ENCODE measurements around the gene ARSB. TPM values are rescaled to one million over a fixed set of nuclear protein-coding genes. Genes with fewer than 3 reads are reported as not detected.

Gene ARSB
- total and polyA plus RNA-seq, 2 donors (not counting 1 experiment from before 2014, with no cell fraction given), result 10.1 to 27.7 TPM

DNA sequence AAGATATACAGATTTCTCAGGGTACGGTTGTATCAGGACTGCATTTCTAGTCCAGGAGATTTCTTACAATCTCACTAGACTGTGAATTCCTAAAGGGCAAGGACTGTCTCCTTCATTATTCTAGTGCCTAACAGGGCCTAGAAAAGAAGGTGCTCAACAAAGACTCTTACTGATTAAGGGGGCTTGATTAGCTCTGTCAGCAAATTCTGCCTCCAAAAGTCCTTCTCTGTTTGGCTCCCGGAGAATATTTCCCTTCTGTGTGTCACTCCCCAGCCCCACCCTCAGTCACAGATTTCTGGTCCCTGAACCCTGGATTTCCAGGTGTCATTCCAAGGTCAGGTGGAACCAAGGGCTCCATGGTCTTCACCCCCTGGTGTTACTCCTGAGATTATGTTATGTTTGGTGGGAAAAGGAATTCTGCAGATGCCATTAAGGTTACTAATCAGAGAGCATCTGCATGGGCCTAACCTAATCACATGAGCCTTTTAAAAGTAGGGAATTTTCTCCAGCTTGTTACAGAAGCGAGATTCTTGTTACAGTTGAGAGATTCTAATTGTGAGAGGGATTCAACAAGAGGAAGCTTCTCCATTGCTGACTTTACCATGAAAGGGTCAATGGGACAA, 168.9 kb downstream of the ARSB start:
- no peaks in the 10 kb centered on the region for H3K36me3 ChIP-seq (ENCODE audit: control insufficient read depth, insufficient read depth, low read length)
- peak in 1 of 2 donors; percentile 50 for DNase-seq (ENCODE audit: low read depth in 2 of 2)
- no peak overlapping the region for H3K9ac ChIP-seq (ENCODE audit: insufficient read depth, low read length)
- H3K4me1 ChIP-seq (ENCODE audit: control insufficient read depth, extremely low read depth, insufficient read depth, low read length), result no peaks in the 10 kb centered on the region
- no peak for TF ChIP-seq CTCF (conservative IDR thresholded peaks at IDR 0.05 in 1 of 2, IDR thresholded peaks at IDR 0.05 in 1 of 2; ENCODE audit: low read depth in 1 of 2, low read length in 2 of 2)
- no peak for TF ChIP-seq EZH2 (IDR thresholded peaks at IDR 0.05; ENCODE audit: low read length, missing control alignments)
- H4K20me1 ChIP-seq (ENCODE audit: control insufficient read depth, extremely low read depth, insufficient read depth, low read length), result no peaks in the 10 kb centered on the region
- H3K4me2 ChIP-seq (ENCODE audit: extremely low read depth, insufficient read depth, low read length), result no peak overlapping the region
- H3K4me3 ChIP-seq (replicated peaks in 1 of 4; ENCODE audit: control extremely low read depth in 1 of 4, insufficient read depth in 1 of 4, low read depth in 3 of 4, low read length in 4 of 4), result no peak overlapping the region
- H3K27ac ChIP-seq (ENCODE audit: insufficient read depth, low read length), result no peak overlapping the region
- no peaks in the 10 kb centered on the region for H3K79me2 ChIP-seq (ENCODE audit: control insufficient read depth, insufficient read depth, low read length)
- no peak overlapping the region for H2AFZ ChIP-seq (ENCODE audit: low read length)
- H3K9me3 ChIP-seq (ENCODE audit: control insufficient read depth, insufficient read depth, low read depth, low read length), result no peaks in the 10 kb centered on the region
- no peaks in the 10 kb centered on the region for H3K27me3 ChIP-seq (ENCODE audit: control insufficient read depth, insufficient read depth, low read length)

GRCh38 chr5:78813906-78814530, 171.1 kb downstream of the ARSB start:
- Histone ChIP-seq H3K9me3 (ENCODE audit: control insufficient read depth, insufficient read depth, low read depth, low read length) (no peaks in the 10 kb centered on the region), H3K79me2 (ENCODE audit: control insufficient read depth, insufficient read depth, low read length) (no peaks in the 10 kb centered on the region), H3K9ac (ENCODE audit: insufficient read depth, low read length) (no peak overlapping the region), H4K20me1 (ENCODE audit: control insufficient read depth, extremely low read depth, insufficient read depth, low read length) (no peaks in the 10 kb centered on the region), H3K36me3 (ENCODE audit: control insufficient read depth, insufficient read depth, low read length) (no peaks in the 10 kb centered on the region), H3K4me3 (replicated peaks in 1 of 4; ENCODE audit: control extremely low read depth in 1 of 4, insufficient read depth in 1 of 4, low read depth in 3 of 4, low read length in 4 of 4) (no peak overlapping the region), H3K27me3 (ENCODE audit: control insufficient read depth, insufficient read depth, low read length) (no peaks in the 10 kb centered on the region), H2AFZ (ENCODE audit: low read length) (no peak overlapping the region), H3K27ac (ENCODE audit: insufficient read depth, low read length) (no peak overlapping the region), H3K4me2 (ENCODE audit: extremely low read depth, insufficient read depth, low read length) (no peak overlapping the region), H3K4me1 (ENCODE audit: control insufficient read depth, extremely low read depth, insufficient read depth, low read length) (no peaks in the 10 kb centered on the region)
- TF ChIP-seq CTCF (conservative IDR thresholded peaks at IDR 0.05 in 1 of 2, IDR thresholded peaks at IDR 0.05 in 1 of 2; ENCODE audit: low read depth in 1 of 2, low read length in 2 of 2) (no peak), EZH2 (IDR thresholded peaks at IDR 0.05; ENCODE audit: low read length, missing control alignments) (no peak)
- DNase-seq (ENCODE audit: low read depth in 2 of 2), result peak; percentile 41 to 45

GRCh38 chr5:78813286-78813685, 171.8 kb downstream of the ARSB start:
- H3K27ac ChIP-seq (ENCODE audit: insufficient read depth, low read length), result no peak overlapping the region
- no peak for TF ChIP-seq EZH2 (IDR thresholded peaks at IDR 0.05; ENCODE audit: low read length, missing control alignments)
- TF ChIP-seq CTCF (conservative IDR thresholded peaks at IDR 0.05 in 1 of 2, IDR thresholded peaks at IDR 0.05 in 1 of 2; ENCODE audit: low read depth in 1 of 2, low read length in 2 of 2), result no peak
- H3K36me3 ChIP-seq (ENCODE audit: control insufficient read depth, insufficient read depth, low read length), result no peaks in the 10 kb centered on the region
- no peak overlapping the region for H3K4me2 ChIP-seq (ENCODE audit: extremely low read depth, insufficient read depth, low read length)
- no peaks in the 10 kb centered on the region for H3K27me3 ChIP-seq (ENCODE audit: control insufficient read depth, insufficient read depth, low read length)
- no peaks in the 10 kb centered on the region for H3K9me3 ChIP-seq (ENCODE audit: control insufficient read depth, insufficient read depth, low read depth, low read length)
- no peak overlapping the region for H2AFZ ChIP-seq (ENCODE audit: low read length)
- no peak for DNase-seq (ENCODE audit: low read depth in 2 of 2)
- H3K79me2 ChIP-seq (ENCODE audit: control insufficient read depth, insufficient read depth, low read length), result no peaks in the 10 kb centered on the region
- no peak overlapping the region for H3K4me3 ChIP-seq (replicated peaks in 1 of 4; ENCODE audit: control extremely low read depth in 1 of 4, insufficient read depth in 1 of 4, low read depth in 3 of 4, low read length in 4 of 4)
- H3K4me1 ChIP-seq (ENCODE audit: control insufficient read depth, extremely low read depth, insufficient read depth, low read length), result no peaks in the 10 kb centered on the region
- no peak overlapping the region for H3K9ac ChIP-seq (ENCODE audit: insufficient read depth, low read length)
- no peaks in the 10 kb centered on the region for H4K20me1 ChIP-seq (ENCODE audit: control insufficient read depth, extremely low read depth, insufficient read depth, low read length)
